Measurements from ENCODE around the gene MFAP3.

DNA sequence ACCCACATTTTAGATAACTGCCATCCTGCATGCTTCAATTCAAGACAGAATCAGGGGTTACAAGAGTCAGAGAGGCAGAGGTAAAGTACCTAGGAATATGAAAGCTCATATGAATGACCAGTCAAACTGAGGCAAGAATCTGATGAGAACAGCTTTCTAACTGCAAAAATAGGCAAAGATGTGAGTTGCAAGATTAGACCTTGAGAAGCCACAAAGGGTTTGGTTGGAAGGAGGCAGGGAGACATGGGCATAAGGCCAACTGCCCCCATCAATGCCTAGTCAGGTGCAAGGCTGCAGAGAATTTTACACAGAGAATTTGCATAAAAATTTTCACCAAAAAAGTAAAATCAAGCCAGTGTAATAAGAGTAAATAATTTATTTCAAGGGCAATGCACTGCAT is 12.8 kb upstream of the MFAP3 start:
- no peak for TF ChIP-seq FOSL1 (IDR thresholded peaks at IDR 0.05; ENCODE audit: low read depth)
- TF ChIP-seq, protein P1, sequence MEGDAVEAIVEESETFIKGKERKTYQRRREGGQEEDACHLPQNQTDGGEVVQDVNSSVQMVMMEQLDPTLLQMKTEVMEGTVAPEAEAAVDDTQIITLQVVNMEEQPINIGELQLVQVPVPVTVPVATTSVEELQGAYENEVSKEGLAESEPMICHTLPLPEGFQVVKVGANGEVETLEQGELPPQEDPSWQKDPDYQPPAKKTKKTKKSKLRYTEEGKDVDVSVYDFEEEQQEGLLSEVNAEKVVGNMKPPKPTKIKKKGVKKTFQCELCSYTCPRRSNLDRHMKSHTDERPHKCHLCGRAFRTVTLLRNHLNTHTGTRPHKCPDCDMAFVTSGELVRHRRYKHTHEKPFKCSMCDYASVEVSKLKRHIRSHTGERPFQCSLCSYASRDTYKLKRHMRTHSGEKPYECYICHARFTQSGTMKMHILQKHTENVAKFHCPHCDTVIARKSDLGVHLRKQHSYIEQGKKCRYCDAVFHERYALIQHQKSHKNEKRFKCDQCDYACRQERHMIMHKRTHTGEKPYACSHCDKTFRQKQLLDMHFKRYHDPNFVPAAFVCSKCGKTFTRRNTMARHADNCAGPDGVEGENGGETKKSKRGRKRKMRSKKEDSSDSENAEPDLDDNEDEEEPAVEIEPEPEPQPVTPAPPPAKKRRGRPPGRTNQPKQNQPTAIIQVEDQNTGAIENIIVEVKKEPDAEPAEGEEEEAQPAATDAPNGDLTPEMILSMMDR (IDR thresholded peaks at IDR 0.05 in 2 of 3, conservative IDR thresholded peaks at IDR 0.05 in 1 of 3; ENCODE audit: borderline replicate concordance in 1 of 3, insufficient read depth in 1 of 3, low read depth in 2 of 3, low read length in 2 of 3), result no peak
- no peak for TF ChIP-seq POLR2A (IDR thresholded peaks at IDR 0.05; ENCODE audit: borderline replicate concordance, extremely low read depth, insufficient read depth, insufficient read length)
- no peak for TF ChIP-seq POLR2AphosphoS5 (IDR thresholded peaks at IDR 0.05; ENCODE audit: low read depth, low read length)
- TF ChIP-seq, protein P2, sequence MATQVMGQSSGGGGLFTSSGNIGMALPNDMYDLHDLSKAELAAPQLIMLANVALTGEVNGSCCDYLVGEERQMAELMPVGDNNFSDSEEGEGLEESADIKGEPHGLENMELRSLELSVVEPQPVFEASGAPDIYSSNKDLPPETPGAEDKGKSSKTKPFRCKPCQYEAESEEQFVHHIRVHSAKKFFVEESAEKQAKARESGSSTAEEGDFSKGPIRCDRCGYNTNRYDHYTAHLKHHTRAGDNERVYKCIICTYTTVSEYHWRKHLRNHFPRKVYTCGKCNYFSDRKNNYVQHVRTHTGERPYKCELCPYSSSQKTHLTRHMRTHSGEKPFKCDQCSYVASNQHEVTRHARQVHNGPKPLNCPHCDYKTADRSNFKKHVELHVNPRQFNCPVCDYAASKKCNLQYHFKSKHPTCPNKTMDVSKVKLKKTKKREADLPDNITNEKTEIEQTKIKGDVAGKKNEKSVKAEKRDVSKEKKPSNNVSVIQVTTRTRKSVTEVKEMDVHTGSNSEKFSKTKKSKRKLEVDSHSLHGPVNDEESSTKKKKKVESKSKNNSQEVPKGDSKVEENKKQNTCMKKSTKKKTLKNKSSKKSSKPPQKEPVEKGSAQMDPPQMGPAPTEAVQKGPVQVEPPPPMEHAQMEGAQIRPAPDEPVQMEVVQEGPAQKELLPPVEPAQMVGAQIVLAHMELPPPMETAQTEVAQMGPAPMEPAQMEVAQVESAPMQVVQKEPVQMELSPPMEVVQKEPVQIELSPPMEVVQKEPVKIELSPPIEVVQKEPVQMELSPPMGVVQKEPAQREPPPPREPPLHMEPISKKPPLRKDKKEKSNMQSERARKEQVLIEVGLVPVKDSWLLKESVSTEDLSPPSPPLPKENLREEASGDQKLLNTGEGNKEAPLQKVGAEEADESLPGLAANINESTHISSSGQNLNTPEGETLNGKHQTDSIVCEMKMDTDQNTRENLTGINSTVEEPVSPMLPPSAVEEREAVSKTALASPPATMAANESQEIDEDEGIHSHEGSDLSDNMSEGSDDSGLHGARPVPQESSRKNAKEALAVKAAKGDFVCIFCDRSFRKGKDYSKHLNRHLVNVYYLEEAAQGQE (IDR thresholded peaks at IDR 0.05; ENCODE audit: low read depth), result no peak
- no peak for TF ChIP-seq YY1 (IDR thresholded peaks at IDR 0.05; ENCODE audit: extremely low read depth, insufficient replicate concordance, low read depth, low read length)
- no peak for TF ChIP-seq TCF7L2 (IDR thresholded peaks at IDR 0.05; ENCODE audit: borderline replicate concordance, extremely low read depth, insufficient read depth, insufficient read length)
- TF ChIP-seq EZH2phosphoT487 (IDR thresholded peaks at IDR 0.05; ENCODE audit: borderline replicate concordance), result no peak
- TF ChIP-seq SRF (IDR thresholded peaks at IDR 0.05; ENCODE audit: low read depth), result no peak
